Activated B cell treated with CpG ODN at 0.5 μM for 24 hours (primary cell): ENCODE results near the gene MYO9B. TPM values are rescaled to one million over a fixed set of nuclear protein-coding genes. Genes with fewer than 3 reads are reported as not detected.

Experiments used
- ATAC-seq: fragments of 200-7000 bp; cut with Tn5 transposase; one replicate; pipeline ENCODE4 v1.10.0; 2021; ENCODE audit warnings: low read depth, mild to moderate bottlenecking, moderate library complexity
- CTCF ChIA-PET: fragments of 350-600 bp; sonication (Branson Sonifier 250); formaldehyde crosslinking; loops from one replicate; lab custom pipeline; 2021; ENCODE audit warnings: antibody characterized with exemption; lab: Charles Lee
- POLR2A ChIA-PET: fragments of 350-600 bp; sonication (Branson Sonifier 250); formaldehyde crosslinking; loops from one replicate; lab custom pipeline; 2021; ENCODE audit warnings: antibody characterized with exemption; lab: Charles Lee
- DNase-seq: peaks from one replicate; pipeline ENCODE4 v3.0.0; 2022
- H3K27ac Mint-ChIP-seq: one replicate; pipeline ENCODE4 v1.8.0; 2020; ENCODE audit warnings: mixed read lengths
- H3K27me3 Mint-ChIP-seq: one replicate; pipeline ENCODE4 v1.8.0; 2021; ENCODE audit warnings: mixed read lengths
- H3K36me3 Mint-ChIP-seq: one replicate; pipeline ENCODE4 v1.8.0; 2021; ENCODE audit warnings: low read depth, mixed read lengths
- H3K4me1 Mint-ChIP-seq: one replicate; pipeline ENCODE4 v1.8.0; 2021; ENCODE audit warnings: mixed read lengths
- H3K4me3 Mint-ChIP-seq: one replicate; pipeline ENCODE4 v1.8.0; 2020; ENCODE audit warnings: mild to moderate bottlenecking, mixed read lengths
- H3K9me3 Mint-ChIP-seq: one replicate; pipeline ENCODE4 v1.8.0; 2020; ENCODE audit warnings: mixed read lengths
- CTCF ChIP-seq: fragments of 200-600 bp; IDR thresholded peaks from one replicate; pipeline ENCODE4 v1.8.0; 2022; ENCODE audit warnings: antibody characterized with exemption, mild to moderate bottlenecking
- intact Hi-C: fragments of 100-400 bp; cut with micrococcal nuclease; formaldehyde crosslinking; loops from one replicate; pipeline ENCODE4 v1.15.1; 2024
- total RNA-seq: library from RNA; stranded (reverse); gene quantifications from 2 replicates; pipeline ENCODE4 v1.2.3, GENCODE V29; 2022

MYO9B gene
- total RNA-seq, 1 donor from 2014 or later, result 239 TPM

DNA sequence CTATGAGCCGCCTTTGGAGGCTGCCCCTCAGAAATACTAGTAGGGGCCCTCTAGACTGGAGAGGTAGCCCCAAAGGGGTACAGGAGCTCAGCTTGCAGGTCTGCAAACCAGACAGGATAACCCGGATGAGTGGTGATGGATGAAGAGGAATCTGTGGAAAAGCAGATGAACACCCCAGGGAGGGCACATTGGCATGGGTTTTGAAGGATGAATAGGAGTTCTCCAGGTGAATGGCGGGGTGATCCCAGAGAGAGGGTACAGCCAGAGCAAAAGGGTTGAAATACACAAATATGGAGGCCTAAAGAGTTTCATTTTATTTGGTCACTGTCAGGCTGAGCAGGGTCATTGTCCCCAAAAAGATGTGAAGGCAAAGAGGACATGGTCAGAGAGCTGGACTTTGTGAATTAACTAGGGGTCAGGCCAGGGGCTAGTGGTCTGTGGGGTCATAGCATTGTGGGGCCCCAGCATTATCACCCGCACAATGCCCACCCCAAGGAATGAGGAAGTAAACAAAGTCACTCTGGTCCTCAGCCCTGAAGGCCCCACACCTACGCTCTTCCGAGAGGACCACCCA, 165.3 kb downstream of the MYO9B start:
- intact Hi-C loops, result no loop called here
- ChIA-PET POLR2A (interaction anchor here (0.9 to 1.1 kb wide), 2 partner anchors 15 to 26 kb away, joined by 3 read pairs; partner anchors contain the start of gene OCEL1), CTCF (no interaction called here)
- no peak overlapping the region for H3K4me3 Mint-ChIP-seq
- H3K27me3 Mint-ChIP-seq, result no peaks in the 10 kb centered on the region
- no peak overlapping the region for H3K27ac Mint-ChIP-seq
- H3K9me3 Mint-ChIP-seq, result no peaks in the 10 kb centered on the region
- TF ChIP-seq CTCF, result no peak
- DNase-seq, result no peak
- H3K36me3 Mint-ChIP-seq, result no peaks in the 10 kb centered on the region
- peaks cover 15% of the 10 kb centered on the region for H3K4me1 Mint-ChIP-seq
- ATAC-seq, result no peak

- TF ChIP-seq CTCF, result no peak
- CTCF ChIA-PET, result no interaction called here
- peak overlapping the region; percentile 37 for H3K27ac Mint-ChIP-seq
- H3K4me3 Mint-ChIP-seq, result no peak overlapping the region
- intact Hi-C loops, result no loop called here
- H3K27me3 Mint-ChIP-seq, result no peaks in the 10 kb centered on the region
- DNase-seq (no peak), ATAC-seq (no peak)
- H3K36me3 Mint-ChIP-seq, result no peaks in the 10 kb centered on the region
- H3K9me3 Mint-ChIP-seq, result no peaks in the 10 kb centered on the region
- POLR2A ChIA-PET, result interaction anchor here (0.6 to 2.9 kb wide), 8 partner anchors 11 to 656 kb away, joined by 3 to 16 read pairs (median 4); partner anchors contain the start of genes OCEL1 and USE1
- peaks cover 13% of the 10 kb centered on the region for H3K4me1 Mint-ChIP-seq
These were observed 167.0 kb downstream of the MYO9B start for GRCh38 chr19:17242431-17243208.

- Mint-ChIP-seq H3K27me3 (no peaks in the 10 kb centered on the region), H3K4me3 (peak overlapping the region; percentile 28), H3K4me1 (peaks cover 13% of the 10 kb centered on the region), H3K27ac (peak overlapping the region; percentile 24), H3K36me3 (no peaks in the 10 kb centered on the region), H3K9me3 (no peaks in the 10 kb centered on the region)
- no peak for ATAC-seq
- DNase-seq, result no peak
- TF ChIP-seq CTCF, result no peak
- ChIA-PET CTCF (no interaction called here), POLR2A (interaction anchor here (0.5 to 2.9 kb wide), 9 partner anchors 17 to 656 kb away, joined by 3 to 16 read pairs (median 4); partner anchors contain the start of genes OCEL1 and USE1)
- intact Hi-C loops, result no loop called here
These were observed 167.7 kb downstream of the MYO9B start for GRCh38 chr19:17243211-17243829.

DNA sequence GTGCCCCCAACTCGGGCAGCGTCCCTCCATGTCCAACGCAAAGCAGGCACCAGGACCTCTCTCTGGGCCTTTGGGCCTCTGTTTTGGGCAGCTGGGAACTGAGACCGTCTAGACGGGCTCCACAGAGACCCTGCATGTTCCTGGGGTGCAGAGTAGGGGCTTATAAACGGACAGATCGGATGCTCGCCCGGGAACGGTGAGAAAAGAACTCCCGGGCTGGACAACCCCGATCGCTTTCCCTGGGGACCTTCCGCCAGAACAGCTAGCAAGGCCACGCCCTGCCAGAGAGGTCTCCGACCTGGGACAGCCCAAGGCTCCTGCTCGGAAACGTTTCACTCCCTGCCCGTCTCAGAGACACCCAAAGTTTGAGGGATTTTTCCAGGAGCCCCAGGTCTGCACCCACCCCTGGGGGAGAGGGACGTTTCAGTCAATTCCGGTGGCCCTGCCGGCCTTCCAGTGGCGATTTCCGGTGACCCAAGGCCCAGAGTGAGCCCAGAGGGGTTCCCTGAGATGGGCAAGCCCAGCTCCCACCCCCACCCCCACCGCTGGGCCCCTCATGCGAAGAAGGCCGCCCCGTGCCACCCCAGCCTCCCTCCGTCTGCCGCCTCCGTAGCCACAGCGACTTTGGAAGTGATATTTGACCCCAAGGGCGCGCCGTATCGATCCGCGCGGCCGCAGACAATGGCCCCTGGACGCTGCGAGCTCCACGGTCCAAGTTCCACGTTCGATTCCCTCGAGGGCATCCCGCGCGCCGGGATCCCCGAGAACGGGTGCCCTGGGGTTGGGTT, 168.4 kb downstream of the MYO9B start:
- no peaks in the 10 kb centered on the region for H3K9me3 Mint-ChIP-seq
- DNase-seq (no peak), ATAC-seq (no peak)
- peaks cover 13% of the 10 kb centered on the region for H3K4me1 Mint-ChIP-seq
- ChIA-PET POLR2A (interaction anchor here (0.5 to 2.9 kb wide), 9 partner anchors 8 to 742 kb away, joined by 3 to 16 read pairs (median 4); partner anchors contain the start of genes OCEL1 and USE1), CTCF (interaction anchor here (1.0 kb wide), 1 partner anchor 8 kb away, joined by 3 read pairs; no protein-coding TSS in a partner anchor)
- TF ChIP-seq CTCF, result no peak
- peak overlapping the region; percentile 65 for H3K4me3 Mint-ChIP-seq
- no peaks in the 10 kb centered on the region for H3K27me3 Mint-ChIP-seq
- H3K36me3 Mint-ChIP-seq, result no peaks in the 10 kb centered on the region
- intact Hi-C loops, result no loop called here
- peak overlapping the region; percentile 24 for H3K27ac Mint-ChIP-seq
